Activated CD4-positive, alpha-beta memory T cell treated with anti-CD3 and anti-CD28 coated beads for 36 hours (primary cell): ENCODE results near the gene MT1X. TPM values are rescaled to one million over a fixed set of nuclear protein-coding genes. Genes with fewer than 3 reads are reported as not detected.

ENCODE experiments used
- CTCF ChIA-PET: fragments of 350-600 bp; sonication (Branson Sonifier 250); formaldehyde crosslinking; loops from one replicate; lab custom pipeline; 2021; ENCODE audit warnings: antibody characterized with exemption, inconsistent platforms; lab: Charles Lee
- POLR2A ChIA-PET: fragments of 350-600 bp; sonication (Branson Sonifier 250); formaldehyde crosslinking; loops from one replicate; lab custom pipeline; 2021; ENCODE audit warnings: antibody characterized with exemption; lab: Charles Lee
- DNase-seq: peaks from one replicate; pipeline ENCODE4 v3.0.0-alpha.2; 2020
- H3K27ac Mint-ChIP-seq: one replicate; pipeline ENCODE4 v1.8.0; 2021; ENCODE audit warnings: mixed read lengths
- H3K27me3 Mint-ChIP-seq: one replicate; pipeline ENCODE4 v1.8.0; 2021; ENCODE audit warnings: mixed read lengths
- H3K36me3 Mint-ChIP-seq: one replicate; pipeline ENCODE4 v1.8.0; 2021; ENCODE audit warnings: mixed read lengths
- H3K4me1 Mint-ChIP-seq: one replicate; pipeline ENCODE4 v1.8.0; 2021; ENCODE audit warnings: low read depth, mixed read lengths
- H3K4me3 Mint-ChIP-seq: one replicate; pipeline ENCODE4 v1.8.0; 2021; ENCODE audit warnings: mild to moderate bottlenecking, mixed read lengths
- H3K9me3 Mint-ChIP-seq: one replicate; pipeline ENCODE4 v1.8.0; 2021; ENCODE audit warnings: mixed read lengths
- intact Hi-C: fragments of 100-400 bp; cut with micrococcal nuclease; formaldehyde crosslinking; loops from one replicate; pipeline ENCODE4 v1.15.1; 2023
- total RNA-seq, 2 experiments: library from RNA; stranded (reverse); gene quantifications; one replicate each; pipeline ENCODE4 v1.2.3, GENCODE V29; 2021

Gene MT1X
- total RNA-seq, 2 experiments from 2014 or later, result 31.9 to 38.1 TPM

- Mint-ChIP-seq H3K4me1 (peaks cover 6% of the 10 kb centered on the region), H3K27ac (no peak overlapping the region), H3K9me3 (no peaks in the 10 kb centered on the region), H3K36me3 (no peaks in the 10 kb centered on the region), H3K4me3 (no peak overlapping the region), H3K27me3 (peaks cover 2% of the 10 kb centered on the region)
- intact Hi-C loops, result no loop called here
- DNase-seq, result no peak
- ChIA-PET POLR2A (interaction anchor here (0.6 kb wide), 1 partner anchor 47 kb away, joined by 3 read pairs; no protein-coding TSS in a partner anchor), CTCF (no interaction called here)
Measured at GRCh38 chr16:56724191-56724590, 41.9 kb downstream of the MT1X start.

GRCh38 chr16:56726283-56726682 lies 44.0 kb downstream of the MT1X start:
- Mint-ChIP-seq H3K27me3 (no peaks in the 10 kb centered on the region), H3K27ac (no peak overlapping the region), H3K9me3 (no peaks in the 10 kb centered on the region), H3K36me3 (peaks cover 3% of the 10 kb centered on the region), H3K4me3 (no peak overlapping the region), H3K4me1 (peaks cover 15% of the 10 kb centered on the region)
- CTCF ChIA-PET, result interaction anchor here (2.0 kb wide), 1 partner anchor 24 kb away, joined by 6 read pairs; no protein-coding TSS in a partner anchor
- POLR2A ChIA-PET, result no interaction called here
- intact Hi-C loops, result no loop called here
- no peak for DNase-seq

- Mint-ChIP-seq H3K36me3 (peaks cover 3% of the 10 kb centered on the region), H3K27ac (no peak overlapping the region), H3K27me3 (no peaks in the 10 kb centered on the region), H3K9me3 (no peaks in the 10 kb centered on the region), H3K4me1 (peaks cover 16% of the 10 kb centered on the region), H3K4me3 (no peak overlapping the region)
- CTCF ChIA-PET, result no interaction called here
- no peak for DNase-seq
- POLR2A ChIA-PET, result no interaction called here
- intact Hi-C loops, result no loop called here
Measured at GRCh38 chr16:56726926-56727325, 44.7 kb downstream of the MT1X start.

- no peak overlapping the region for H3K27ac Mint-ChIP-seq
- H3K4me3 Mint-ChIP-seq, result no peak overlapping the region
- H3K27me3 Mint-ChIP-seq, result no peaks in the 10 kb centered on the region
- intact Hi-C loops, result no loop called here
- H3K36me3 Mint-ChIP-seq, result peaks cover 3% of the 10 kb centered on the region
- ChIA-PET CTCF (interaction anchor here (0.6 to 0.7 kb wide), 4 partner anchors 22 to 689 kb away, joined by 3 to 4 read pairs (median 4); no protein-coding TSS in a partner anchor), POLR2A (no interaction called here)
- DNase-seq, result no peak
- no peaks in the 10 kb centered on the region for H3K9me3 Mint-ChIP-seq
- H3K4me1 Mint-ChIP-seq, result peaks cover 16% of the 10 kb centered on the region
Measured at GRCh38 chr16:56728027-56728426, 45.8 kb downstream of the MT1X start.

- H3K9me3 Mint-ChIP-seq, result no peaks in the 10 kb centered on the region
- POLR2A ChIA-PET, result no interaction called here
- peak overlapping the region; percentile 88 for H3K4me3 Mint-ChIP-seq
- DNase-seq, result no peak
- CTCF ChIA-PET, result interaction anchor here (0.7 to 1.4 kb wide), 3 partner anchors 27 to 688 kb away, joined by 3 to 4 read pairs (median 4); no protein-coding TSS in a partner anchor
- peak overlapping the region; percentile 51 for H3K27ac Mint-ChIP-seq
- no peaks in the 10 kb centered on the region for H3K27me3 Mint-ChIP-seq
- peaks cover 16% of the 10 kb centered on the region for H3K4me1 Mint-ChIP-seq
- intact Hi-C loops, result no loop called here
- H3K36me3 Mint-ChIP-seq, result peaks cover 3% of the 10 kb centered on the region
Measured at GRCh38 chr16:56728980-56729734, 46.9 kb downstream of the MT1X start.

- intact Hi-C loops, result loop anchor here (1.0 to 10.0 kb wide), 3 partner anchors 48 to 202 kb away; partner anchors contain the start of genes HERPUD1 and MT1X
- Mint-ChIP-seq H3K36me3 (peaks cover 3% of the 10 kb centered on the region), H3K4me1 (peaks cover 16% of the 10 kb centered on the region), H3K9me3 (no peaks in the 10 kb centered on the region), H3K27me3 (no peaks in the 10 kb centered on the region), H3K27ac (peak within 1 kb of the TSS; percentile 51), H3K4me3 (peak within 1 kb of the TSS; percentile 88)
- DNase-seq, result peak; percentile 94
- ChIA-PET CTCF (interaction anchor here (1.3 to 1.4 kb wide), 2 partner anchors 28 to 129 kb away, joined by 4 read pairs; no protein-coding TSS in a partner anchor), POLR2A (no interaction called here)
Measured at GRCh38 chr16:56729735-56730662, 47.7 kb downstream of the MT1X start, which contains the start of gene NUP93. Gene NUP93, plus strand, starts transcription at chr16:56730129. Its CDS starts 18,119 bp downstream, at chr16:56748248.

GRCh38 chr16:56732366-56732765 lies 50.1 kb downstream of the MT1X start:
- H3K27ac Mint-ChIP-seq, result no peak overlapping the region
- H3K4me3 Mint-ChIP-seq, result no peak overlapping the region
- intact Hi-C loops, result loop anchor here (5.0 to 10.0 kb wide), 2 partner anchors 52 to 200 kb away; partner anchors contain the start of gene HERPUD1
- ChIA-PET POLR2A (no interaction called here), CTCF (interaction anchor here (2.1 kb wide), 1 partner anchor 30 kb away, joined by 5 read pairs; no protein-coding TSS in a partner anchor)
- no peak for DNase-seq
- no peaks in the 10 kb centered on the region for H3K9me3 Mint-ChIP-seq
- no peaks in the 10 kb centered on the region for H3K27me3 Mint-ChIP-seq
- H3K36me3 Mint-ChIP-seq, result peaks cover 3% of the 10 kb centered on the region
- peaks cover 20% of the 10 kb centered on the region for H3K4me1 Mint-ChIP-seq

GRCh38 chr16:56732832-56733231 lies 50.6 kb downstream of the MT1X start:
- DNase-seq, result peak; percentile 51
- Mint-ChIP-seq H3K4me1 (peaks cover 22% of the 10 kb centered on the region), H3K27ac (no peak overlapping the region), H3K36me3 (peaks cover 3% of the 10 kb centered on the region), H3K9me3 (no peaks in the 10 kb centered on the region), H3K27me3 (no peaks in the 10 kb centered on the region), H3K4me3 (no peak overlapping the region)
- intact Hi-C loops, result loop anchor here (5.0 to 10.0 kb wide), 2 partner anchors 52 to 199 kb away; partner anchors contain the start of gene HERPUD1
- ChIA-PET CTCF (interaction anchor here (2.1 kb wide), 1 partner anchor 31 kb away, joined by 5 read pairs; no protein-coding TSS in a partner anchor), POLR2A (no interaction called here)

Other genes with a start within 250 kb of the MT1X start
- gene NUDT21, start 231.1 kb upstream of the MT1X start, total RNA-seq, result 100 to 1,000 TPM; 352 to 361 TPM
- 10 to 100 TPM; 63.0 to 66.4 TPM for gene OGFOD1, start 230.9 kb upstream of the MT1X start, total RNA-seq
- 10 to 100 TPM; 21.5 to 22.6 TPM for gene BBS2, start 162.4 kb upstream of the MT1X start, total RNA-seq
- gene MT4, start 117.4 kb upstream of the MT1X start, total RNA-seq, result not detected
- gene MT3, start 92.9 kb upstream of the MT1X start, total RNA-seq, result 1 to 10 TPM; 3.1 to 3.9 TPM
- gene MT2A, start 73.9 kb upstream of the MT1X start, total RNA-seq, result 100 to 1,000 TPM; 102 to 105 TPM
- 1 to 10 TPM; 4.4 to 4.8 TPM for gene MT1E, start 56.7 kb upstream of the MT1X start, total RNA-seq
- gene MT1M, start 49.8 kb upstream of the MT1X start, total RNA-seq, result not detected
- gene MT1A, start 43.8 kb upstream of the MT1X start, total RNA-seq, result under 1 TPM in 1 of 2 experiments, not detected in 1; 0.94 TPM
- not detected for gene MT1B, start 30.6 kb upstream of the MT1X start, total RNA-seq
- gene MT1F, start 24.5 kb upstream of the MT1X start, total RNA-seq, result 1 to 10 TPM; 8.5 to 9.2 TPM
- gene MT1G, start 14.4 kb upstream of the MT1X start, total RNA-seq, result 1 to 10 TPM; 5.0 to 5.8 TPM
- under 1 TPM in 1 of 2 experiments, not detected in 1; 0.70 TPM for gene MT1H, start 12.7 kb upstream of the MT1X start, total RNA-seq
- 100 to 1,000 TPM; 131 to 133 TPM for gene NUP93, start 47.7 kb downstream of the MT1X start, total RNA-seq
- gene SLC12A3, start 182.7 kb downstream of the MT1X start, total RNA-seq, result not detected
- 100 to 1,000 TPM; 159 TPM for gene HERPUD1, start 249.7 kb downstream of the MT1X start, total RNA-seq